Stimulated activated CD4-positive, alpha-beta T cell treated with anti-CD3 and anti-CD28 coated beads, Interleukin-12 subunit alpha, Interleukin-12 subunit beta, amount 100 ng/mL, for 48 hours (primary cell): Measurements from ENCODE around the gene DYNC1I1.
"Not testable (repeated sequence)": the region's sequence is repeated elsewhere in the genome, so short reads cannot be mapped to it uniquely, and the experiment has no call there.

ENCODE experiments used
- DNase-seq, 3 donors: peaks; one replicate each; pipeline ENCODE4 v3.0.0-alpha.2; 2020; ENCODE audit warnings: low read depth in 2 of 3, low spot score in 1 of 3

The DYNC1I1 gene

GRCh38 chr7:95906851-95907250, 134.5 kb downstream of the DYNC1I1 start:
- DNase-seq: no peak

DNA sequence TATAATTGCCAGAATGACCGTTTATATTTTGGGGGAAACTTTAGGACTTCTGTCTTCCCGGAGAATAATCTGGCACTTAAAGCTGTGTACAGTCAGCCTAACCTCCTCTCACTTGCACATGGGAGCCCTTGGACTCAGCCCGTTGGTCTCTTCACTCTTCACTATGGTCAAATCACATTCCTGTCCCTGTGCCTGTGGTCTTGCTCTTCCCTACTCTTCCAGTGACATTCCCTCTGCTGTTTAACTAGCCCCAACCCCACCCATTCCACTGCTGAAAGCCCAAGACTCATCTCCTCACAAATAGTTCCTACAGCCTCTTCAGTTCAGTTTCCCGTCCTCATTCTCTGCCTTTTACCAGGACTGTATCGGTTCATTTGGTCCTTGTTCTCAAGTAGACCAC, 135.0 kb downstream of the DYNC1I1 start:
- DNase-seq: no peak

DNA sequence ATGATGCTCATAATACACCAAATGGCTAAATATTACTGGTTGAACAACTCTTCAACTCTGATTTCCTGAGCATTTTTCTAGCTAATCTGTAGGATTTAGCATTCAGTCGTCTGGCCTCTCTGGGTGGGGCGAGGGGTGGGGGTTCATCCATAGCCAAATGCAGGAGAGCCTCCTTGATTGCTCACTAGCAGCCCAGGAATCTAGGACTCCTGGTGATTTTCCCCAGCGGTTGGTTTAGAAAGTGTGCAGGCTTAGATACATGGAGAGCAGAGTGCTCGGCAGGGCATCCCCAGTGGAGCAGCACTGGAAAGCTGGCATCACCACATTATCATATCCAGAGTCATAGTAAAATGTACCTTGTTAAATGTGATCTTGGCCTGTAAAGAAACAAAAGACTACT, 136.1 kb downstream of the DYNC1I1 start:
- DNase-seq: no peak

- DNase-seq: no peak
Observed at GRCh38 chr7:95910341-95910740, 138.0 kb downstream of the DYNC1I1 start.

DNA sequence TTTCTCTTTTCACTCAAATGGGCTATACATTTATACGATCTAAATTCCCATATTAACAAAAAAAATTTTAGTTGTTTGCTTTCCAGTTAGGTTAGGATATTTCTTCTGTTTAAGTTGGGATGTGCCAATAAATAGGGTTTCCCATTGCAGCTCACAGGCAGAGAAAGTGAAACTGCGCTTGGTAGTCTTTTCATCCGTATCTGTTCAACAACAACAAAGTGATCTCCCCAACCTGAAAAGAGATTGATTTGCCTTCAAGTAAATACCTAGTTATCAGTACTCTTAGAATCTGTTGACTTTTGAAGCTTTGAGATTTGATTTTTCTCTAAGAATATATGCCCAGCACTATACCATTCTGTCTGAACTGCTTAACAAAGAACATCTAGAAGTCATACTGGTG, 143.4 kb downstream of the DYNC1I1 start:
- no peak for DNase-seq

- DNase-seq: peak; percentile 58 to 82 (median 64)
Observed at GRCh38 chr7:95916573-95917297, 144.4 kb downstream of the DYNC1I1 start.

DNA sequence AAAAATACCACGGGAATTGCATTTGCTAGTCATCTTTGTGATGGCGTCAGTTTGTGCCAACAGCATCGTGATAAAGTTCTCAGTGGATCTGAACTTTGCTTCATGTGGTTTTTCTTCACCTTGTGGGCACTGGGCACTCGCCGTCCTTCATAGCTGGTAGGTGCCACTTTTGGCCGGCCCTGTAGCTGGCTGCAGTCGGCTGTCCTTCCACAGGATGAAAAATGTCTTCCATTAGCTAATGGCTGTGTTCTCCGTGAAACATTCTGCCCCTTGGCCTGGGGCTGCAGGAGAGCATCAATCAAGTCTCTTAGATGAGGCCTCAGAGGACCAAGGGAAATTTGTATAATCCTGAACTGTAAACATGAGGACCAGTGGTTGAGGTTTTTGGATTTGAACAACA, 145.3 kb downstream of the DYNC1I1 start:
- no peak for DNase-seq

- no peak for DNase-seq
Observed at GRCh38 chr7:95919556-95919955, 147.2 kb downstream of the DYNC1I1 start.

- peak in 1 of 3 donors; percentile 1 for DNase-seq
Observed at GRCh38 chr7:95921543-95921942, 149.2 kb downstream of the DYNC1I1 start.

- no peak for DNase-seq
Observed at GRCh38 chr7:95922191-95922590, 149.8 kb downstream of the DYNC1I1 start.

DNA sequence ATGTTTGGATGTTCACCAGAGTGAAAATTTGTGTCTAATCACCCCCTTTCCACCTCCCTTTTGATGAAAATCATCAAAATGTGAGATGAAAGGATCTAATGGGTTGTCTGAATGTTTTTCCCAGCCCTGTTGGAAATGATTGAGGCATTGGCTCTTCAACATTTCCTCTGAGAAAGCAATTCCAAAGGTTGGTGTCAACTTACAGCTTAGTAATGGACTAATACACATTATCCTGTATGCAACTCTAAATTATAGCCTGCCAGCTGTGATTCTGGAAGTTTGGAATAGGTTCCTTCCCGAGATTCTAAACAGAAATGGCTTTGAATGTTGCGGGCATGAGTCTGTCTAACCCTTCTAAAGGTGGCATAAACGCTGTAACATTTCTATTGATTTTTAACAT, 152.9 kb downstream of the DYNC1I1 start:
- DNase-seq: no peak

DNA sequence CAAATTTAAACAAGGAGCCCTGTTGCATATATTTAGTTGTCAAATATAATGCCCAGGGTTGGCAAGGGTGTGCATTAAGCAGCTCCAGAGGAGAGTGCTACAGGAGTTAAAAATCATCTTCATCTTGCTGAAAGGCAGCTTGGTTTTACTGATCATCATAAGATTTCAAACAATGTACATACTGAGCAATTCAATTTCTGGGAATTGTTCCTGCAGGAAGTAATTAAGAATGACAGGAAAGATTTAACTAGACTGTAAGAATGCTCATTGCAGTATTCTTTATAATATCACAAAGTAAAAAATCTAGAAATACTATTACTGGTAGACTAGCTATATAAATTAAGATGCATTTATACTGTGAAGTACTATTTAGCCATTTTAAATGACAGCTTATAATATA, 153.6 kb downstream of the DYNC1I1 start:
- DNase-seq: no peak

GRCh38 chr7:95927756-95928155, 155.4 kb downstream of the DYNC1I1 start:
- DNase-seq: no peak

- no peak for DNase-seq
Observed at GRCh38 chr7:95929710-95930280, 157.4 kb downstream of the DYNC1I1 start.

DNA sequence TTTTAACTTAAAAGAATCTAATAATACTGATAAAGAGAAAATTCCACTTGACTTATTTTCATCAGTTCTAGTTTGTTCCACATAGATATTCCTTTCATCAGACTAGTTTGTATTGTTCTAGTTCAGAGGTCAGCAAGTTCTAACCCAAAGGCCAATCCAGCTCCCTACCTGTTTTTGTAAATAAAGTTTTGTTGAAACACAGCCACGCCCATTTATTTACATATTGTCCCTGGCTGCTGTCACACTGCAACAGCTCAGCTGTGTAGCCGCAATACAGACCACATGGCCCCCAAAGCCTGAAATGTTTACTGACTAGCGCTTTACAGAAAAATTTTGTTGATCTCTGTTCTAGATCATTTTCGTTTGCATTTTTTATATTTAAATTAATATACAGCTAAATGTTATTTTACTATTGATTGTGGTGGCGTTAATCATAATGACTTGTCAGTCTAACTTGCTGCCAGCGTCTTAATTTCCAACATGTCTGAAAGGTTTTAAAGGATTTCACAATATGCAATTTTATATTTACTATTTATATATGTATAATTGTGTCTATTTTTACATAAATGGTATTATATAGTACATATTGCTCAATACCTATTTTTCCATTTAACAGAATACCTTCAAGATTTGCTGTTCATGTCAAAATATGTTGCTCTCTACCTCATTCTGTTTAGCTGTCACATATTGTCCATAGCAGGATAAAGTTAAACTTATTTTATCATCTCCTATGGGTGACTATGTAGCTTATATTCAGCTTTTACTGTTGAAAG, 159.3 kb downstream of the DYNC1I1 start:
- no peak for DNase-seq

DNA sequence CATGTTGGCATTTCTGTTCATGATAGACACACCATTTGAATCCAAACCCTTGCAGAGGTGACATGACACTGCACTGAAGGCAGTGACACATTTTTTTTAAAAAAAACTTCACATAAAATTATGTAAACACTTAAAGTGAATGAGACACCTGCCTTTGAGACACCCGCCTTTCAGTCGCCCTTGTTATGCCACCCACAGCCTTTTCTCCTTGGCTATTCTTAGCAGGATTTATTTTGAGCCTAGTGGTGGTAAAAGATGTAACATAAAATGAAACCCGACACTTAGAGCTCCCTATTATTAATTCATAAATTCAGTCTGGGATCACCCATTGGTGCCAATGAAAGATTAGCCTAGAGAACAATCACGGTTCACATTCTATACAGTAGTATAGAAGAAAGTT, 161.3 kb downstream of the DYNC1I1 start:
- no peak for DNase-seq

DNA sequence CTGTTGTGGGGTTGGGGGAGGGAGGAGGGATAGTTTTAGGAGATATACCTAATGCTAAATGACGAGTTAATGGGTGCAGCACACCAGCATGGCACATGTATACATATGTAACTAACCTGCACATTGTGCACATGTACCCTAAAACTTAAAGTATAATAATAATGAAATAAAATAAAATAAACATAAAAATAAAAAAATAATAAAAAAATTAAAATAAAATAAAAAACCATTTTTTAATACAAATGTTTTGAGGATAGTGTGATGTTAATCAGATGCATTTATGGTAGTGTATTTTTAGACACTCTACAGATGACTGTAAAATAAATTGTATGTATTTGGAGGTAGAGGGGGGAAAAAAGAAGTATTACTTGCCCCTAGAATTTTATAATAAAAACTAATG, 172.5 kb downstream of the DYNC1I1 start:
- DNase-seq: not testable (repeated sequence)

DNA sequence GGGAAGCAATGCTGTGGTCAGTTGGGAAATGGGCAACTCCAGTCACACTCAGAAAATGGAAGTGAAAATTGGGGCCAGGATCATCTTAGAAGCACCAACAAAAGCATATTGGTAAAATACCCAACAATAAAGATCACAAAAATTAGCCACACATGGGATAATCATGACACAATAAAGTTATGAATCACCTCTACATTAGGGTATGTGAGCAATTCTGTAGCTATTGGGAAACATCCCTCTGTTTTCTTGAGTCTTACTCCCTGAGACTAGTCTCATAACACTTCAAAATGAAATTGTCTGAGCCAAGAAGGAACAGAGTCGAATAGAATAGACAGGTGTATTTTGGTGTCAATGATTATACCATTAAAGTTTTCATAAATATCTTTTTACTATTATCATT, 178.3 kb downstream of the DYNC1I1 start:
- DNase-seq: no peak

GRCh38 chr7:95951531-95951930, 179.2 kb downstream of the DYNC1I1 start:
- no peak for DNase-seq

DNA sequence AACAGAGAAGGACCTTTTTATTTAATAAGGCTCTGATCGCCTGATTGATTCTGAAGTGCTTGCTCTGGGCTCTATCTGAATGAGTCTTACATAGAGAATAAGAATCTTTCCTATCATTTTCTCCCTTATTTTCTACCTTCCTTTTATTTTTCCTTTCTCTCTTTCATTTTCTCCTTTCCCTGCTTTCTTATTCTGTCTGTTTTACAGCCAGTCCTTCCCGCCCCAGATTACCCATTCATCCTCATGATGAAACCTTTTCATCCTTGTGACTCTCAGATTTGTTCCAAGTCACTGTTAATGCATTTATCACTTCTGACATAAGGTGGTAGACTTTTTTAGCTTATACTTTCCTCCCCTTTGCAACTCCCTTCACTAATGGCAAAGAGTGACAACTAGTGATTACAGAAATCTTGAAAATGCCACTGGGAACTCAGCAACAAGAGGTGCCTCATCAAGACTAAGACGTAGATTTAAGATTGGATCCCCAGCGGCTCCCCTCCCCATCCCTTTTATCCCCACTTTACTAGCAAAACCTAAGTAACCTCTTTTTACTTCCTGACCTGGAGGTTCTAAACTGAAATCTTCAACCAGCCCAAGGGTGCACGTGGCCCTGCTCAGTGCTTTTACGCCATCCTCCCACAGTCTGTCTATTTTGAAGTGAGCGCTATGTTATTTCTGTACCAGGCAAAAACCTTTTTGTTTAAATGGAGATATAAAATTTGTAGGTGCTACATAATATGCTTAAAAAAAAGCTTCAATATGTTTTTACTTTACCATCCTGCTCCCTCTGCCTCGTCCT, 179.8 kb downstream of the DYNC1I1 start:
- DNase-seq: no peak

DNA sequence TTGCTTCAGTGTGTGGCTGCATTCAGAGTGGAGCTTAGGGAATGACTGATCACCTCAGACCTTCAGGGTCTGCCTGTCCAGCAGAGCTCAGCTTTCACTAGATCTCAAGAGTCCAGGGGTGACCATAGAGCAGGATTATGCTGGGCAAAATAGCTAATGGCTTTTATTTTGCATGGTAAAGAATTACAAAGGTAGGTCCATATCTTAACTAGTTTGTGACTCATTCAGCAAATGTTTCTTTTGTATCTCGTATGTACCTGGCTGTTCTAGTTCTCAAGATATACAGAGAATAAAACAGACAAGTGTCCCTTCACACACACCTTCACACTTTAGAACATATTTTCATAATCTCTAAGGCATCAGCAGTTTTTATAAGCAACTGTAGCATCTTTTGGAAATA, 180.5 kb downstream of the DYNC1I1 start:
- no peak for DNase-seq

DNA sequence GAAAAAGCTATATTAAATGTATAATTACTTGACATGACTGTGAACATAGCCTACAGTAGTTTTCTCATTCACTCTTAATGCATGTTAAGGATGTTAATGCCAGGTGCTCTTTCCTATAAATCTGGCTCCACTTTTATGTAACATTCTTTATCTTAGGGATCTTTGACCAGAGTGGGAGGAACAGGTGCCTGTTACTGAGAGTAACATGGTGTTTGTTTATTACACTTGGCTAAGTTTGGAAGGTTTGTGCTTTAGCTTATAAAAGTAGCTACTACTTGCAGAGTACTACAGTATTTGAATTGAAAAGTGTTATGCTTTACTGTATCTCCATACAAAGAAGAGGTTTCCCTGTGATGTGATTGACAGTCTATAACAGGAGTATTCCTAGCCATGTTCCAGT, 183.4 kb downstream of the DYNC1I1 start:
- DNase-seq: no peak
